Epithelial cell of esophagus (primary cell): ENCODE results near the gene SMYD5.
A peak's percentile ranks its signal among the peaks of the same experiment; 100 is the strongest.

ENCODE experiments used
- DNase-seq: peaks from one replicate; pipeline ENCODE4 v3.0.0; 2010; ENCODE audit warnings: low read depth
- H3K4me3 ChIP-seq: 2 replicates; pipeline ENCODE4 v1.5.1; 2011; ENCODE audit warnings: mild to moderate bottlenecking, low read length, control low read depth
- CTCF ChIP-seq: IDR thresholded peaks from 2 replicates; pipeline ENCODE4 v1.5.1; 2011; ENCODE audit warnings: low read depth, mild to moderate bottlenecking, low read length, control low read depth, inconsistent platforms; ENCODE audit not compliant: insufficient read depth; ENCODE audit errors: missing control alignments

The SMYD5 gene

GRCh38 chr2:73223821-73224220, 9.8 kb downstream of the SMYD5 start:
- no peak overlapping the region for H3K4me3 ChIP-seq
- DNase-seq: no peak
- TF ChIP-seq CTCF: no peak

- no peak for DNase-seq
- no peak for TF ChIP-seq CTCF
- no peak overlapping the region for H3K4me3 ChIP-seq
Measured at GRCh38 chr2:73225513-73226360, 11.7 kb downstream of the SMYD5 start.

- no peak for DNase-seq
- TF ChIP-seq CTCF: no peak
- no peak overlapping the region for H3K4me3 ChIP-seq
Measured at GRCh38 chr2:73227086-73227485, 13.0 kb downstream of the SMYD5 start.

GRCh38 chr2:73228631-73229030, 14.6 kb downstream of the SMYD5 start:
- no peak for DNase-seq
- no peak for TF ChIP-seq CTCF
- no peak overlapping the region for H3K4me3 ChIP-seq

- H3K4me3 ChIP-seq: peak overlapping the region; percentile 83
- no peak for DNase-seq
- TF ChIP-seq CTCF: no peak
Measured at GRCh38 chr2:73232403-73233153, 18.5 kb downstream of the SMYD5 start.

- DNase-seq: peak; percentile 100
- peak within 1 kb of the TSS; percentile 83 for H3K4me3 ChIP-seq
- TF ChIP-seq CTCF: no peak
Measured at GRCh38 chr2:73233154-73233931, 19.3 kb downstream of the SMYD5 start, which contains the start of gene PRADC1. Gene PRADC1 (minus strand): TSS chr2:73233239. CDS start chr2:73233160, 79 bp downstream.
